Measurements from ENCODE around the gene ZSWIM9. TPM values are rescaled to one million over a fixed set of nuclear protein-coding genes. Genes with fewer than 3 reads are reported as not detected.

Gene ZSWIM9
- total and polyA plus RNA-seq, 12 donors, result 3.8 to 8.5 (median 6.5) TPM

DNA sequence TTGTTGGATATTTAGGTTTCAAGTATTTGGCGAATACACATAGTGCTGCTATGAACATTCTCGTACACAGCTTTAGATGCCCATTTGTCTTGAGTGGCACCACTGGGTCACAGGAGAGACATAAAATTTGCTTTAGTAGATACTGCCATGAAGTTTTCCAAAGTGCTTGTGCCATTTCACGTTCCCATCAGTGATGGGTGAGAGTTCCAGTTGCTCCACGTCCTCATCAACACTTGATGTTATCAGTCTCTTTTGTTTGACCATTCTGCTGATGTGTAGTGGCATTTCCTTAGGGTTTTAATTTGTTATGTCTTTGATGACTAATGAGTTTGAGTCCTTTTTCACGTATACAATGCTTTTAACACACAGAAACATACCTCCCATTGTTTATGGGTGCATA lies 11.0 kb downstream of the ZSWIM9 start:
- DNase-seq, result no peak
- peaks cover 0 to 32% (median 0%) of the 10 kb centered on the region in 9 donors for H3K36me3 ChIP-seq
- no peaks in the 10 kb centered on the region for H3K4me1 ChIP-seq
- H3K27ac ChIP-seq, result no peak overlapping the region
- H3K9me3 ChIP-seq, result peaks cover 0 to 21% (median 13%) of the 10 kb centered on the region in 11 donors
- WGBS, 2 donors, result 92 to 94% methylated on average over 5 of the region's 5 CpGs
- no peak overlapping the region for H3K4me3 ChIP-seq
- intact Hi-C loops (cut with DNase I), result no loop called here
- H3K27me3 ChIP-seq, result no peaks in the 10 kb centered on the region
- TF ChIP-seq, protein P1, sequence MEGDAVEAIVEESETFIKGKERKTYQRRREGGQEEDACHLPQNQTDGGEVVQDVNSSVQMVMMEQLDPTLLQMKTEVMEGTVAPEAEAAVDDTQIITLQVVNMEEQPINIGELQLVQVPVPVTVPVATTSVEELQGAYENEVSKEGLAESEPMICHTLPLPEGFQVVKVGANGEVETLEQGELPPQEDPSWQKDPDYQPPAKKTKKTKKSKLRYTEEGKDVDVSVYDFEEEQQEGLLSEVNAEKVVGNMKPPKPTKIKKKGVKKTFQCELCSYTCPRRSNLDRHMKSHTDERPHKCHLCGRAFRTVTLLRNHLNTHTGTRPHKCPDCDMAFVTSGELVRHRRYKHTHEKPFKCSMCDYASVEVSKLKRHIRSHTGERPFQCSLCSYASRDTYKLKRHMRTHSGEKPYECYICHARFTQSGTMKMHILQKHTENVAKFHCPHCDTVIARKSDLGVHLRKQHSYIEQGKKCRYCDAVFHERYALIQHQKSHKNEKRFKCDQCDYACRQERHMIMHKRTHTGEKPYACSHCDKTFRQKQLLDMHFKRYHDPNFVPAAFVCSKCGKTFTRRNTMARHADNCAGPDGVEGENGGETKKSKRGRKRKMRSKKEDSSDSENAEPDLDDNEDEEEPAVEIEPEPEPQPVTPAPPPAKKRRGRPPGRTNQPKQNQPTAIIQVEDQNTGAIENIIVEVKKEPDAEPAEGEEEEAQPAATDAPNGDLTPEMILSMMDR (IDR thresholded peaks at IDR 0.05), result no peak
- ATAC-seq, result no peak

DNA sequence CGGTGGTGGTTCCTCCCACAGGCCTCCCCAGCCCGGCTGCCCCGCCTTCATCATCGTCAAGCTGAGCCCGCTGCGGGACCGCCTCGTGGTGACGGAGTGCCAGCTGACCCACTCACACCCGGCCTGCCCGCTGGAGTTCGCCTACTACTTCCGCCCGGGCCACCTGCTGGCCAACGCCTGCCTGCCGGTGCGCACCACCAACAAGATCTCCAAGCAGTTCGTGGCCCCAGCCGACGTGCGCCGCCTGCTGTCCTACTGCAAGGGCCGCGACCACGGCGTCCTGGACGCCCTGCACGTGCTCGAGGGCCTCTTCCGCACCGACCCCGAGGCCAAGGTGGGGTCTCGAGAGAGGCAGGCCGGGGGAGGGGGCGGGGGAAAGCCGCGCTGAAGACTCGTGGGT lies 12.0 kb downstream of the ZSWIM9 start:
- no peak for ATAC-seq

DNA sequence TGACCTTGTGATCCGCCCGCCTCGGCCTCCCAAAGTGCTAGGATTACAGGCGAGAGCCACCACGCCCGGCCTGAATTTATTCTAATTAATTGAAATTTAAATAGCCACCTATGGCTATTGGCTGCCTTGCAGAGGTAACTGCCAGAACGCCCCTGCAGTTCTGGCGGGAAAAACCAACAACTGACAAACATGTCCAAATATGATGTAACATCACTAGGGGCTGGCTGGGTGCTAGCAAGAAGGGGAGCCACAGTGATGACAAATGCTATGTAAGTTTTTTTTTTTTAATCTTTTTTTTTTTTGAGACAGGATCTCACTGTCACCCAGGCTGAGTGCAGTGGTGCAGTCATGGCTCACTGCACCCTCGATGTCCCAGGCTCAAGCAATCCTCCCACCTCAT lies 12.9 kb downstream of the ZSWIM9 start:
- no peak for ATAC-seq
- H3K4me3 ChIP-seq, result no peak overlapping the region
- peaks cover 0 to 21% (median 13%) of the 10 kb centered on the region in 11 donors for H3K9me3 ChIP-seq
- H3K27me3 ChIP-seq, result no peaks in the 10 kb centered on the region
- H3K27ac ChIP-seq, result no peak overlapping the region
- TF ChIP-seq, protein P1 (IDR thresholded peaks at IDR 0.05), result no peak
- WGBS, 2 donors, result 88 to 95% methylated on average over 9 of the region's 9 CpGs
- H3K36me3 ChIP-seq, result peaks cover 0 to 41% (median 0%) of the 10 kb centered on the region in 9 donors
- no peak for DNase-seq
- no peaks in the 10 kb centered on the region for H3K4me1 ChIP-seq
- intact Hi-C loops (cut with DNase I), result no loop called here

More for the DNA sequence above, 12.0 kb downstream of the ZSWIM9 start:
- intact Hi-C loops (cut with DNase I), result no loop called here
- TF ChIP-seq, protein P1 (IDR thresholded peaks at IDR 0.05), result no peak
- H3K27ac ChIP-seq, result no peak overlapping the region
- no peaks in the 10 kb centered on the region for H3K4me1 ChIP-seq
- DNase-seq, result no peak
- H3K36me3 ChIP-seq, result peaks cover 0 to 34% (median 0%) of the 10 kb centered on the region in 9 donors
- peaks cover 0 to 21% (median 13%) of the 10 kb centered on the region in 11 donors for H3K9me3 ChIP-seq
- H3K4me3 ChIP-seq, result no peak overlapping the region
- no peaks in the 10 kb centered on the region for H3K27me3 ChIP-seq
- WGBS, 2 donors, result 91 to 96% methylated on average over 38 of the region's 38 CpGs

GRCh38 chr19:48186015-48186414 lies 15.5 kb downstream of the ZSWIM9 start:
- WGBS, 2 donors, result 94% methylated on average over 5 of the region's 5 CpGs
- no peak overlapping the region for H3K4me3 ChIP-seq
- no peak overlapping the region for H3K27ac ChIP-seq
- intact Hi-C loops (cut with DNase I), result no loop called here
- no peaks in the 10 kb centered on the region for H3K4me1 ChIP-seq
- ATAC-seq, result no peak
- H3K27me3 ChIP-seq, result no peaks in the 10 kb centered on the region
- DNase-seq, result no peak
- H3K9me3 ChIP-seq, result peaks cover 0 to 15% (median 10%) of the 10 kb centered on the region in 11 donors
- H3K36me3 ChIP-seq, result peaks cover 0 to 35% (median 0%) of the 10 kb centered on the region in 9 donors
- TF ChIP-seq, protein P1 (IDR thresholded peaks at IDR 0.05), result no peak

All from heart right ventricle (tissue), 16 donors.